ENCODE data around the gene NHLH2. TPM values are rescaled to one million over a fixed set of nuclear protein-coding genes. Genes with fewer than 3 reads are reported as not detected.

Gene NHLH2
- polyA plus RNA-seq, 4 donors, result not detected

DNA sequence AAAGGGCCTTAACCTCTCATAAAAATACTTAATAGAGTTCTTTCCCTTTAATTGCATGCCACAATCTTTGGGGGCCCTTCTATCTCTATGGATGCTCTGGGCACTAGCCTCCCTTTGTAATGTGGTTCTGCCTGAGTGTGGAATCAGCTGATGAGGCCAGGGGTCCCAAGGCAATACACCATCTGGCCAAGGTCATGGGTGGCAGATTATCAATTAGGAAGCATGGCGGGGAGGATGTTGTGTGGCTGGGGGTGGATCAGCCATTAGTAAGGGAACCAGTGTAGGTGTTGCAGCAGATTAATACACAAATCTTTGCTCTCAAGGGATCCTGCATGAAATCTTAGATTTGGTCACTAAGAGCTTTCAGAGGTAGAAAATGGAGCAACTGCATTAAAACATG is 35.3 kb downstream of the NHLH2 start:
- WGBS, 3 donors, result 92 to 96% (median 96%) methylated on average over 1 of the region's 1 CpG
- Histone ChIP-seq H3K27me3 (ENCODE audit: control insufficient read depth in 3 of 3, insufficient read depth in 3 of 3, low read length in 3 of 3) (no peaks in the 10 kb centered on the region), H3K36me3 (ENCODE audit: control insufficient read depth in 3 of 3, insufficient read depth in 2 of 3, low read depth in 1 of 3, low read length in 3 of 3) (no peaks in the 10 kb centered on the region), H3K4me1 (ENCODE audit: control insufficient read depth in 3 of 3, insufficient read depth in 2 of 3, low read depth in 1 of 3, low read length in 2 of 3) (peaks cover 0 to 6% (median under 1%) of the 10 kb centered on the region in 3 donors), H3K4me3 (ENCODE audit: low read depth in 1 of 3, low read length in 3 of 3) (no peak overlapping the region), H3K27ac (ENCODE audit: low read depth in 1 of 3, low read length in 2 of 3) (no peak overlapping the region), H3K9me3 (ENCODE audit: control insufficient read depth in 2 of 2, insufficient read depth in 1 of 2, low read depth in 1 of 2, low read length in 1 of 2) (no peaks in the 10 kb centered on the region)
- no peak for FAIRE-seq
- DNase-seq, result no peak

DNA sequence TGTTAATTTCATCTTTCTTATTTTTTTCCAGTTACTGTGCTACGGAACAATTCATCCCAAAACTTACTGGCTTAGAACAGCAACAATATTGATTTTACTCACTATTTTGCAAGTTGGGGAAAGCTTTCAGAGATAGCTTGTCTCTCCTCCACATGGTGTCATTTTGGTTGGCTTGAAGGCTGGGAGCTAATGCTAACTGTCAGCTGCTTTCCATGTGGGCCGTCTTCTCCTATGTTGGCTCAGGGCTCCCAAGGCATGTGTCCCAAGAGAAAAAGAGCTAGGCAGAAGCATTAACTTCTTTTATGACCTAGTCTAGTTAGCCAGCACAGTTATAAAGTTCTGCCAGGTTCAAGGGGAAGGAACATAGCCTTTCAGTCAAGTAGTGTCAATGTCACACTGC is 38.5 kb downstream of the NHLH2 start:
- no peak for FAIRE-seq
- H3K36me3 ChIP-seq (ENCODE audit: control insufficient read depth in 3 of 3, insufficient read depth in 2 of 3, low read depth in 1 of 3, low read length in 3 of 3), result no peaks in the 10 kb centered on the region
- WGBS, 3 donors, result 70 to 79% (median 78%) methylated on average over 2 of the region's 2 CpGs

DNA sequence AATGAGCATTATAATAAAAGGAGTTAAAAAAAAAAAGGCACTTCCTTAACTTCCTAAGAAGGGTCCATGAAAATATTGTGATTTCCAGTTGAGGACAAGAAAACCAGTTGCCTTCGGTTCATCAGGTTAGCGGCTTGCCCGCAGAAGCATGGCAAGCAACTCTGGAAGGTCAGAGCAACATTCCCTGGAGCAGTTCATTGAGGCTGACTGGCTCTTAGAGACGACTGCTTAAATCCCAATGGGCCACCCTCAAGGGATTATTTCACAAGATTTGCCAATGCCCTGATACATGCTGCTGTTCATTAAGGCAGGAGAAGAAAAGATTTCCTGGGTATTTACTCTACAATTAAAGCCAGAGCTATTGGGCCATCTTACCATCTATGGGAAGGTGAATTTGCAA is 43.4 kb downstream of the NHLH2 start:
- FAIRE-seq (no peak), DNase-seq (no peak)
- Histone ChIP-seq H3K4me1 (ENCODE audit: control insufficient read depth in 3 of 3, insufficient read depth in 2 of 3, low read depth in 1 of 3, low read length in 2 of 3) (no peaks in the 10 kb centered on the region), H3K27ac (ENCODE audit: low read depth in 1 of 3, low read length in 2 of 3) (no peak overlapping the region), H3K9me3 (ENCODE audit: control insufficient read depth in 2 of 2, insufficient read depth in 1 of 2, low read depth in 1 of 2, low read length in 1 of 2) (no peaks in the 10 kb centered on the region), H3K27me3 (ENCODE audit: control insufficient read depth in 3 of 3, insufficient read depth in 3 of 3, low read length in 3 of 3) (peaks cover 0 to 8% (median 2%) of the 10 kb centered on the region in 3 donors), H3K4me3 (ENCODE audit: low read depth in 1 of 3, low read length in 3 of 3) (no peak overlapping the region), H3K36me3 (ENCODE audit: control insufficient read depth in 3 of 3, insufficient read depth in 2 of 3, low read depth in 1 of 3, low read length in 3 of 3) (no peaks in the 10 kb centered on the region)
- 89 to 94% (median 91%) methylated on average over 4 of the region's 4 CpGs for WGBS, 3 donors

More for the DNA sequence above, 38.5 kb downstream of the NHLH2 start:
- no peaks in the 10 kb centered on the region for H3K9me3 ChIP-seq (ENCODE audit: control insufficient read depth in 2 of 2, insufficient read depth in 1 of 2, low read depth in 1 of 2, low read length in 1 of 2)
- DNase-seq, result no peak
- H3K27ac ChIP-seq (ENCODE audit: low read depth in 1 of 3, low read length in 2 of 3), result no peak overlapping the region
- no peak overlapping the region for H3K4me3 ChIP-seq (ENCODE audit: low read depth in 1 of 3, low read length in 3 of 3)
- no peaks in the 10 kb centered on the region for H3K27me3 ChIP-seq (ENCODE audit: control insufficient read depth in 3 of 3, insufficient read depth in 3 of 3, low read length in 3 of 3)
- H3K4me1 ChIP-seq (ENCODE audit: control insufficient read depth in 3 of 3, insufficient read depth in 2 of 3, low read depth in 1 of 3, low read length in 2 of 3), result no peaks in the 10 kb centered on the region

DNA sequence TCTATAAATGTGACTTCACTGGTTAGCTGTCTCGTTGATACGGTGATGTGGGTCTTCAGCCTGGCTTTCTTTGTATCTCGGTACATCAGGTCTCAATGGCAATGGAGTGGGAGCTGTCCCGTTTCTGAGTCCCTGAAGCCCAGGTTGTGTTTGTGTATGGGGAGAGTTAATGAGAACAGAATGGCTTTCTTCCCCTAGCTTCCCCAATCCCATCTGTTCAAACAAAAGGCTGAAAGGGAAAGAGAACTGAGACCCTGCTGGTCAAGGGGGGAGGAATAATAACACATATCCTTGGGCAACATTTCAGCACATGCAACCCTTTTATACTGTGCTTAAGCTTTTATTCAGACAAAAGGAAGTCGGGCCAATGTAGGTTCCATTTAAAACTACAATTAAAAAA is 44.0 kb downstream of the NHLH2 start:
- Histone ChIP-seq H3K36me3 (ENCODE audit: control insufficient read depth in 3 of 3, insufficient read depth in 2 of 3, low read depth in 1 of 3, low read length in 3 of 3) (no peaks in the 10 kb centered on the region), H3K4me3 (ENCODE audit: low read depth in 1 of 3, low read length in 3 of 3) (no peak overlapping the region), H3K9me3 (ENCODE audit: control insufficient read depth in 2 of 2, insufficient read depth in 1 of 2, low read depth in 1 of 2, low read length in 1 of 2) (no peaks in the 10 kb centered on the region), H3K27ac (ENCODE audit: low read depth in 1 of 3, low read length in 2 of 3) (no peak overlapping the region), H3K4me1 (ENCODE audit: control insufficient read depth in 3 of 3, insufficient read depth in 2 of 3, low read depth in 1 of 3, low read length in 2 of 3) (no peaks in the 10 kb centered on the region), H3K27me3 (ENCODE audit: control insufficient read depth in 3 of 3, insufficient read depth in 3 of 3, low read length in 3 of 3) (peaks cover 0 to 8% (median 2%) of the 10 kb centered on the region in 3 donors)
- FAIRE-seq (no peak), DNase-seq (no peak)
- WGBS, 3 donors, result 69 to 71% (median 70%) methylated on average over 5 of the region's 5 CpGs

DNA sequence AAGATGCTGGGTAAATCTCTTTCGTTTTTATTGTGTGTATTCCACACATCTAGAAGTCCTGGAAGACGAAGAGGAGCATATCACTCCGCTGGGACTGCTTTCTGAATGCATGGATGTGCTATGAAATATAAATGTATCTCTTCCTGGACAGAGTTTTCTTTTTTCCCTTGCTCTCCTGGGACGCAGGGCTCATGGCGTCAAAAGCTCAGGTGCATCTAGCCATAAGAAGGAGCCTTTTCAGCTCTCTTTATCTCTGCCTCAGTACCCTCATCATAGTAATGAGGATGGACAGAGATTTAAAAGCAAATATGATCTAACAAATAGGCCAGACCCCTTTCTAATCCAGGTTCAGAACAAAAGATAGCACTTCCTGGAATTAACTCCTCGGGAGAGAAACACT is 44.9 kb downstream of the NHLH2 start:
- WGBS, 3 donors, result 82 to 87% (median 83%) methylated on average over 6 of the region's 6 CpGs
- DNase-seq (no peak), FAIRE-seq (no peak)
- Histone ChIP-seq H3K4me1 (ENCODE audit: control insufficient read depth in 3 of 3, insufficient read depth in 2 of 3, low read depth in 1 of 3, low read length in 2 of 3) (no peaks in the 10 kb centered on the region), H3K36me3 (ENCODE audit: control insufficient read depth in 3 of 3, insufficient read depth in 2 of 3, low read depth in 1 of 3, low read length in 3 of 3) (no peaks in the 10 kb centered on the region), H3K27ac (ENCODE audit: low read depth in 1 of 3, low read length in 2 of 3) (no peak overlapping the region), H3K9me3 (ENCODE audit: control insufficient read depth in 2 of 2, insufficient read depth in 1 of 2, low read depth in 1 of 2, low read length in 1 of 2) (no peaks in the 10 kb centered on the region), H3K4me3 (ENCODE audit: low read depth in 1 of 3, low read length in 3 of 3) (no peak overlapping the region), H3K27me3 (ENCODE audit: control insufficient read depth in 3 of 3, insufficient read depth in 3 of 3, low read length in 3 of 3) (peaks cover 0 to 8% (median 3%) of the 10 kb centered on the region in 3 donors)

DNA sequence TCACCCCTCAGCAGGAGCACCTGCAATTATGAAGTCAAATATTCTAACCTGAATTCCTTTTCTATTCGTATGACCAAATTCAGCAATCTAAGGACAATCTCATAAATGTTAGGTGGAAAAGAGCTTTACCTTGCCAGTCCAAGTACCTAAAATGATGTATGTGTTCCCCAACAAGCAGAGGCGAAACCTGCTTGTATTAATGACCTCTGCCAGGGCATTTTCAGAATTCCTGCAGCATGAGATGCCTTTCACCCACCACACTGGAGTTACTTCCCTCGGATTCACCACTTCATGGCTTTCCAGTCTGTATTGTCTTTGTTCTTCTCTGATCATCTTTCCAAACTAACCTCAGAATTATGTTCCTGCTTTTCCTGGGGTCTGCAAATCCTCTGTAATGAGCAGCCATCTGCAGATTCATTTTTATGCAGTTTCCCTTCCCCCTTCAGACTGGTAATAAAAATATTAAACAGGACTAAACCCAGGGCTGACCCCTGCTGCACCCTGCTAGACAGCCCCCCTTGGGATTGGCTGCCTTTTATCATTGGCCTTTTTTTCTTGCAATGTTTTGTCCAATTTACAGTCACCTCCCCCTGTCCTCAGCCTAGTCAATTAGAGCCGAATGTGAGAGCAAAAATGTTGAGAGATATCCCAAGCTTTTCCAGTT is 45.8 kb downstream of the NHLH2 start:
- no peak for FAIRE-seq

DNA sequence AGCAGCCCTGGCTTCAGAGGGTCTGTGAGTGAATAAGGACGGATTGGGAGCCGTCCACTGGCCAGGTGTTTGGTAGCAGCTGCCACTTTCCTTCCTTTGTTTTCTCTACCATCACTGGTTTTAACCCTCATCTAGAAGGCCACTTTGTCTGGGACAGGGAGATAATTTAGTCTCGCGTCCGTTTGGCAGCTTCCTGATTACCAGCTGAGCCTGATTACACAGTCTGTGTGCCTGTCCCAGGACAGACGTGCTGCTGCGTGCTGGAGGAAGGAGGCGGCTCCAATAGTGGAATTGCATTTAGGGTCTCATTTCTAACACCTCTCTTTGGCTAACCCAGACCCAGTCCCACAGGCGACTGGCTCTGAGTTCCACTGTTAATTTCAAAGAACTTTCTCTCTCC is 47.8 kb downstream of the NHLH2 start:
- 33 to 41% (median 37%) methylated on average over 9 of the region's 9 CpGs for WGBS, 3 donors
- Histone ChIP-seq H3K27ac (ENCODE audit: low read depth in 1 of 3, low read length in 2 of 3) (no peak overlapping the region), H3K27me3 (ENCODE audit: control insufficient read depth in 3 of 3, insufficient read depth in 3 of 3, low read length in 3 of 3) (peaks cover 0 to 8% (median 7%) of the 10 kb centered on the region in 3 donors), H3K9me3 (ENCODE audit: control insufficient read depth in 2 of 2, insufficient read depth in 1 of 2, low read depth in 1 of 2, low read length in 1 of 2) (no peaks in the 10 kb centered on the region), H3K36me3 (ENCODE audit: control insufficient read depth in 3 of 3, insufficient read depth in 2 of 3, low read depth in 1 of 3, low read length in 3 of 3) (no peaks in the 10 kb centered on the region), H3K4me1 (ENCODE audit: control insufficient read depth in 3 of 3, insufficient read depth in 2 of 3, low read depth in 1 of 3, low read length in 2 of 3) (no peaks in the 10 kb centered on the region), H3K4me3 (ENCODE audit: low read depth in 1 of 3, low read length in 3 of 3) (no peak overlapping the region)
- no peak for FAIRE-seq
- no peak for DNase-seq

More for the DNA sequence above, 45.8 kb downstream of the NHLH2 start:
- H3K4me1 ChIP-seq (ENCODE audit: control insufficient read depth in 3 of 3, insufficient read depth in 2 of 3, low read depth in 1 of 3, low read length in 2 of 3), result no peaks in the 10 kb centered on the region
- no peaks in the 10 kb centered on the region for H3K36me3 ChIP-seq (ENCODE audit: control insufficient read depth in 3 of 3, insufficient read depth in 2 of 3, low read depth in 1 of 3, low read length in 3 of 3)
- no peak for DNase-seq
- no peak overlapping the region for H3K27ac ChIP-seq (ENCODE audit: low read depth in 1 of 3, low read length in 2 of 3)
- WGBS, 3 donors, result 59 to 77% (median 69%) methylated on average over 4 of the region's 4 CpGs
- no peaks in the 10 kb centered on the region for H3K9me3 ChIP-seq (ENCODE audit: control insufficient read depth in 2 of 2, insufficient read depth in 1 of 2, low read depth in 1 of 2, low read length in 1 of 2)
- peaks cover 0 to 8% (median 7%) of the 10 kb centered on the region in 3 donors for H3K27me3 ChIP-seq (ENCODE audit: control insufficient read depth in 3 of 3, insufficient read depth in 3 of 3, low read length in 3 of 3)
- no peak overlapping the region for H3K4me3 ChIP-seq (ENCODE audit: low read depth in 1 of 3, low read length in 3 of 3)

DNA sequence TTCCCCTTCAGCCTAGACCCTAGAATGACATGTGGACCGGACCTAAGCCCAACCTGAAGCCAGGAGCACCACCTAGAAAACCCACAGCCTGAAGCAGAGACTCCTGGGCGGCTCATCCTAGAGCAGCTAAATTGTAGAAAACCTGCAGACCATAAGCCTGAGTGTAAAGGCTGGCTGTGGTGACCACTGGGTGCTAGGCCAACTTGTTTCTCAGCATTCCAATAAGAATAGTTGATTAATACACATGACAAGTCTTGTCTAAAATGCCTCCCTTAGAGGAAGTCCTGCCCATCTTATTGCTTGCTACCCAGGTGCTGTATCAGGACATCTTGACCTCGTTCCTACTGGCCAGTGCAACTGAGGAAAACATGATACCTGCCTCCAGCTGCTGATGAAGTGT is 49.1 kb downstream of the NHLH2 start:
- DNase-seq, result no peak
- peaks cover 0 to 8% (median 7%) of the 10 kb centered on the region in 3 donors for H3K27me3 ChIP-seq (ENCODE audit: control insufficient read depth in 3 of 3, insufficient read depth in 3 of 3, low read length in 3 of 3)
- no peak overlapping the region for H3K4me3 ChIP-seq (ENCODE audit: low read depth in 1 of 3, low read length in 3 of 3)
- H3K36me3 ChIP-seq (ENCODE audit: control insufficient read depth in 3 of 3, insufficient read depth in 2 of 3, low read depth in 1 of 3, low read length in 3 of 3), result no peaks in the 10 kb centered on the region
- no peak for FAIRE-seq
- 80 to 87% (median 85%) methylated on average over 3 of the region's 3 CpGs for WGBS, 3 donors
- no peaks in the 10 kb centered on the region for H3K9me3 ChIP-seq (ENCODE audit: control insufficient read depth in 2 of 2, insufficient read depth in 1 of 2, low read depth in 1 of 2, low read length in 1 of 2)
- H3K27ac ChIP-seq (ENCODE audit: low read depth in 1 of 3, low read length in 2 of 3), result no peak overlapping the region
- no peaks in the 10 kb centered on the region for H3K4me1 ChIP-seq (ENCODE audit: control insufficient read depth in 3 of 3, insufficient read depth in 2 of 3, low read depth in 1 of 3, low read length in 2 of 3)

DNA sequence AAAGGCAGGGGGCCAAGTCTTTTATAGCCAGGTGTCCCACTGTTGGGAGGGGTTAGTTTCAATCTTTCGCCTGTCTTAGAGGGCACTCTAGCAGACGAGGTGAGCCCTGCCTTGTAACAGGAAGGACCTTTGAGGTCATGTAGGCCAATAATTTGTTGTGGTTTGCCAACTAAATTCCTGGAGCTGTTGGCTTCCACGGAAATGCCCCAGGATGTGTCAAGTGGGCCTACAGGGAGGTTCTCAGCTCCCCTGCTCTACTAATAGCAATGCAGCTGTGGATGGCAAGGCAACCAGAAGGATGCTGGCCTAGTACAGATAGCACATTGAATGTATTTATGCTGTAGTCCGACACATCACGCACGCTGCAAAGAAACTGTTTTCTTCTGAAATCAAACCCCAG is 50.1 kb downstream of the NHLH2 start:
- no peak for DNase-seq
- H3K27me3 ChIP-seq (ENCODE audit: control insufficient read depth in 3 of 3, insufficient read depth in 3 of 3, low read length in 3 of 3), result peaks cover 0 to 8% (median 7%) of the 10 kb centered on the region in 3 donors
- no peaks in the 10 kb centered on the region for H3K4me1 ChIP-seq (ENCODE audit: control insufficient read depth in 3 of 3, insufficient read depth in 2 of 3, low read depth in 1 of 3, low read length in 2 of 3)
- WGBS, 3 donors, result 60 to 72% (median 62%) methylated on average over 6 of the region's 6 CpGs
- no peaks in the 10 kb centered on the region for H3K36me3 ChIP-seq (ENCODE audit: control insufficient read depth in 3 of 3, insufficient read depth in 2 of 3, low read depth in 1 of 3, low read length in 3 of 3)
- no peak for FAIRE-seq
- no peaks in the 10 kb centered on the region for H3K9me3 ChIP-seq (ENCODE audit: control insufficient read depth in 2 of 2, insufficient read depth in 1 of 2, low read depth in 1 of 2, low read length in 1 of 2)
- no peak overlapping the region for H3K27ac ChIP-seq (ENCODE audit: low read depth in 1 of 3, low read length in 2 of 3)
- H3K4me3 ChIP-seq (ENCODE audit: low read depth in 1 of 3, low read length in 3 of 3), result no peak overlapping the region

Data from small intestine (tissue), 7 donors.